Astrocyte (in vitro differentiated cells and primary cell): ENCODE measurements around the gene SIRT5.

ENCODE experiments used
- CTCF ChIP-seq: IDR thresholded peaks from 2 replicates; pipeline ENCODE4 v1.5.1; 2011; ENCODE audit warnings: low read depth, mild to moderate bottlenecking, inconsistent platforms, low read length, moderate library complexity; ENCODE audit not compliant: insufficient read depth
- EZH2 ChIP-seq: IDR thresholded peaks from 2 replicates; pipeline ENCODE4 v1.6.1; 2012; ENCODE audit warnings: mild to moderate bottlenecking, low read length, inconsistent platforms; ENCODE audit not compliant: insufficient read depth

DNA sequence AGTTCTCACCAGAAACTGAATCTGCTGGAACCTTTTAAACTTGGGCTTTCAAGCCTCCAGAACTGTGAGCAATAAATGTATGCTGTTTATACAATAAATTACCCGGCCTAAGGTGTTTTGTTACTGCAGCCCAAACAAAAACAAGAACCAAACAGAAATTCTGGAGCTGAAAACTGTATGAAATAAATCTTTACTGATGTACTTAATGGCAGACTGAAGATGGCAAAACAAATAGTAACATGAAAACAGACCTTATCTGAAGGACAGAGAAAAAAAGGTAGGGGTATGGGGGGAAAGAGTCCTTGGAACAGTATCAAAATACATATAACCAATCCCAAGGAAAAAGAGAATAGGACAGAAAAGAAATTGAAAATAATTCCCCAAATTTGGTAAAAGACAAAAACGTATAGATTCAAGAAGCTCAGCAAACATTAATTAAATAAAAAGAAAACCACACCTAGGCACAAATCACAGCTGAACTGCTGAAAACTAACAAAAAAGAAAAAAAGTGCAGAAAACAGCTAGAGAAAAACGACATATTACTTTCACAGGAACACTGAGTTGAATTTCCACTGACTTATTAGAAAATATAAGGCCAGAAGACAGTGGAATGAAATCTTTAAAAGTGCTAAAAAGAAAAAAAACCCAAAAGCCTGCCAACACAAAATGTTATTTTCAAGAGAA, 88.4 kb downstream of the SIRT5 start:
- TF ChIP-seq CTCF, result no peak
- TF ChIP-seq EZH2, result no peak
